ENCODE measurements around the gene NME4. TPM values are rescaled to one million over a fixed set of nuclear protein-coding genes. Genes with fewer than 3 reads are reported as not detected.

NME4 gene
- total RNA-seq, 1 experiment from 2014 or later: 159 TPM

DNA sequence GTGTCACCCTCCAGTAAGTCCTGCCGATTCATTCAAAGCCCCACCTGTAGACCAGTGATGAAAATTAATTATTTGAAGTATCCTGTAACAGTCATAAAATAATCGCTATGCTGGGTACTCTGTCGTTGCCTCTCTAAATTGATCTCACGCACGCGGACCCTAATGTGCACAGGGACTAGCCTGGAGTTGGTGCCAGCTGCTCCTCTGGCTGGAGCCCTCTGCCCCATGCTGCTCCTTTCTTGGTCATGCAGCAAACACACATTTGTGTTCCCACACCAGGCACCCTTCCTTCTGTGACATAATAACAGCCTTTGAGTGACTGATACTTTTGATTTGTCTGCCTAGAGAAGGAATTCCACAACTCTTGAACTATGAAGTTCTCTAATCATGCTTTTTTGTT, 44.4 kb downstream of the NME4 start:
- TF ChIP-seq, protein P1, sequence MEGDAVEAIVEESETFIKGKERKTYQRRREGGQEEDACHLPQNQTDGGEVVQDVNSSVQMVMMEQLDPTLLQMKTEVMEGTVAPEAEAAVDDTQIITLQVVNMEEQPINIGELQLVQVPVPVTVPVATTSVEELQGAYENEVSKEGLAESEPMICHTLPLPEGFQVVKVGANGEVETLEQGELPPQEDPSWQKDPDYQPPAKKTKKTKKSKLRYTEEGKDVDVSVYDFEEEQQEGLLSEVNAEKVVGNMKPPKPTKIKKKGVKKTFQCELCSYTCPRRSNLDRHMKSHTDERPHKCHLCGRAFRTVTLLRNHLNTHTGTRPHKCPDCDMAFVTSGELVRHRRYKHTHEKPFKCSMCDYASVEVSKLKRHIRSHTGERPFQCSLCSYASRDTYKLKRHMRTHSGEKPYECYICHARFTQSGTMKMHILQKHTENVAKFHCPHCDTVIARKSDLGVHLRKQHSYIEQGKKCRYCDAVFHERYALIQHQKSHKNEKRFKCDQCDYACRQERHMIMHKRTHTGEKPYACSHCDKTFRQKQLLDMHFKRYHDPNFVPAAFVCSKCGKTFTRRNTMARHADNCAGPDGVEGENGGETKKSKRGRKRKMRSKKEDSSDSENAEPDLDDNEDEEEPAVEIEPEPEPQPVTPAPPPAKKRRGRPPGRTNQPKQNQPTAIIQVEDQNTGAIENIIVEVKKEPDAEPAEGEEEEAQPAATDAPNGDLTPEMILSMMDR (conservative IDR thresholded peaks at IDR 0.05): no peak
- TF ChIP-seq EZH2 (IDR thresholded peaks at IDR 0.05; ENCODE audit: low read depth): no peak
- H3K27ac ChIP-seq: no peak overlapping the region
- ChIA-PET CTCF (interaction anchor here (0.7 kb wide), 1 partner anchor 17 kb away, joined by 3 read pairs; no protein-coding TSS in a partner anchor), POLR2A (ENCODE audit: unreplicated experiment) (no interaction called here)
- no TSS peak for BruUV-seq (replicated peaks)
- no peaks in the 10 kb centered on the region for H3K79me2 ChIP-seq (ENCODE audit: low read depth)
- DNase-seq: no peak
- no peaks in the 10 kb centered on the region for H3K27me3 ChIP-seq (ENCODE audit: insufficient read depth, low read depth)
- no peaks in the 10 kb centered on the region; the same call in none of the 2 replicates for H4K20me1 ChIP-seq (ENCODE audit: insufficient read depth)
- no peaks in the 10 kb centered on the region for H3K4me1 ChIP-seq (replicated peaks; ENCODE audit: insufficient read depth)
- H2AFZ ChIP-seq: no peak overlapping the region
- no peaks in the 10 kb centered on the region for H3K9me2 ChIP-seq (ENCODE audit: insufficient read depth)
- no peak overlapping the region for H3K4me3 ChIP-seq
- intact Hi-C loops (cut with micrococcal nuclease; ENCODE audit: unreplicated experiment): no loop called here
- H3K36me3 ChIP-seq (ENCODE audit: low read depth): no peaks in the 10 kb centered on the region
- no peaks in the 10 kb centered on the region for H3F3A ChIP-seq (ENCODE audit: insufficient read depth, low read depth)
- no peak overlapping the region for H3K4me2 ChIP-seq
- H3K9me3 ChIP-seq (ENCODE audit: insufficient read depth, low read depth): no peaks in the 10 kb centered on the region

DNA sequence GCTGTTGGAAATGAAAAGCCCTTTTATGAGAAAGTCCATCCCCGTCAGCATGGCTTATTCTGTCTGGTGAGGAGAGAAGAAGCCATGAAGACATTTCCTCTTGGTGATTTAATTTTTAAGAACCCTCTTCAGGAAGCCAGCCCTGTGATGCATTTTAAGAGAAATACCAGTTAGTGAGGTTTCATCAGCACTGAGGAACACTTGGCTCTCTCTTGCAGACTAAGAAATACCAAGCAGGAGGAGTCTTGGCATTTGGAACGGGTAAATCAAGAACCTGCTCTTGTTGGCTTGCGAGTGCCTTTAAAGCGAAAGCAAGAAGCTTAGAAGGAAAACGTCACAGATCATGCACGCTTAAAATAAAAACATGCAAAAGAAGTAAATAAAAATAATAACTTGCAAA, 46.0 kb downstream of the NME4 start:
- H2AFZ ChIP-seq: no peak overlapping the region
- no peak for DNase-seq
- no peak overlapping the region for H3K4me2 ChIP-seq
- no peaks in the 10 kb centered on the region for H3K27me3 ChIP-seq (ENCODE audit: insufficient read depth, low read depth)
- intact Hi-C loops (cut with micrococcal nuclease; ENCODE audit: unreplicated experiment): no loop called here
- H3F3A ChIP-seq (ENCODE audit: insufficient read depth, low read depth): no peaks in the 10 kb centered on the region
- no peaks in the 10 kb centered on the region for H3K9me3 ChIP-seq (ENCODE audit: insufficient read depth, low read depth)
- H3K79me2 ChIP-seq (ENCODE audit: low read depth): no peaks in the 10 kb centered on the region
- no peaks in the 10 kb centered on the region for H3K4me1 ChIP-seq (replicated peaks; ENCODE audit: insufficient read depth)
- no peak overlapping the region for H3K27ac ChIP-seq
- TF ChIP-seq, protein P1 (conservative IDR thresholded peaks at IDR 0.05): no peak
- no peak for TF ChIP-seq EZH2 (IDR thresholded peaks at IDR 0.05; ENCODE audit: low read depth)
- H3K4me3 ChIP-seq: no peak overlapping the region
- ChIA-PET CTCF (no interaction called here), POLR2A (ENCODE audit: unreplicated experiment) (no interaction called here)
- no peaks in the 10 kb centered on the region for H3K36me3 ChIP-seq (ENCODE audit: low read depth)
- no TSS peak for BruUV-seq (replicated peaks)
- no peaks in the 10 kb centered on the region for H3K9me2 ChIP-seq (ENCODE audit: insufficient read depth)
- H4K20me1 ChIP-seq (ENCODE audit: insufficient read depth): no peaks in the 10 kb centered on the region; the same call in none of the 2 replicates

DNA sequence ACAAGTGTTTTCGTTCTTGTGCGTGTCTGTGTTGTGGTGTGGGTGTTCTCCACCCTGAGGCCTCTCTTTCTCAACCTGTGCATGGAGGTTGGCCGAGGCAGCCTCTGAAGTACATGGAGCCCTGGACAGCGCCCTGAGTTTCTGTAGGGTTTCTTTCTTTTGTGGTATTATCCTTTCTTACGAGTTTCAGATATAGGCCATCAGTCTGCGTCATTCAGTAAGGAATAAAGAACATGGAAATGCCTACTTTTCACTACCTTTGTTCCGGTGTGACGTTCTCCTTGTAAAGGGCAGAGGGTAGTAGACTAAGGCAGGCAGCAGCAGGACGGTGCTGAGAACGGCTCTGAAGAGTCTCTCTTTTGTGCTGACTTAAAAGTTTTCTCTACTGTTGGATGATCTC, 47.0 kb downstream of the NME4 start:
- BruUV-seq (replicated peaks): no TSS peak

More for the DNA sequence above, 47.0 kb downstream of the NME4 start:
- Histone ChIP-seq H4K20me1 (ENCODE audit: insufficient read depth) (no peaks in the 10 kb centered on the region; the same call in none of the 2 replicates), H3K27me3 (ENCODE audit: insufficient read depth, low read depth) (no peaks in the 10 kb centered on the region), H3F3A (ENCODE audit: insufficient read depth, low read depth) (no peaks in the 10 kb centered on the region), H2AFZ (no peak overlapping the region), H3K9me2 (ENCODE audit: insufficient read depth) (no peaks in the 10 kb centered on the region), H3K4me1 (replicated peaks; ENCODE audit: insufficient read depth) (no peaks in the 10 kb centered on the region), H3K27ac (no peak overlapping the region), H3K4me2 (no peak overlapping the region), H3K36me3 (ENCODE audit: low read depth) (no peaks in the 10 kb centered on the region), H3K9me3 (ENCODE audit: insufficient read depth, low read depth) (no peaks in the 10 kb centered on the region), H3K4me3 (no peak overlapping the region), H3K79me2 (ENCODE audit: low read depth) (no peaks in the 10 kb centered on the region)
- CTCF ChIA-PET: no interaction called here
- DNase-seq: no peak
- TF ChIP-seq EZH2 (IDR thresholded peaks at IDR 0.05; ENCODE audit: low read depth): no peak
- TF ChIP-seq, protein P1 (conservative IDR thresholded peaks at IDR 0.05): no peak
- intact Hi-C loops (cut with micrococcal nuclease; ENCODE audit: unreplicated experiment): no loop called here
- POLR2A ChIA-PET (ENCODE audit: unreplicated experiment): no interaction called here

All from PC-9 (cell line).